B cell (primary cell): Measurements from ENCODE around the gene SEM1. TPM values are rescaled to one million over a fixed set of nuclear protein-coding genes. Genes with fewer than 3 reads are reported as not detected.

ENCODE experiments used
- ATAC-seq: fragments of 200-7000 bp; cut with Tn5 transposase; one replicate; pipeline ENCODE4 v1.10.0; 2021; ENCODE audit warnings: low read depth, mild to moderate bottlenecking, moderate number of reproducible peaks, moderate library complexity
- CTCF ChIA-PET: fragments of 350-600 bp; sonication (Branson Sonifier 250); formaldehyde crosslinking; loops from one replicate; lab custom pipeline; 2021; ENCODE audit warnings: antibody characterized with exemption, inconsistent platforms; lab: Charles Lee
- POLR2A ChIA-PET: fragments of 350-600 bp; sonication (Branson Sonifier 250); formaldehyde crosslinking; loops from one replicate; lab custom pipeline; 2021; ENCODE audit warnings: antibody characterized with exemption; lab: Charles Lee
- DNase-seq: peaks from one replicate; pipeline ENCODE4 v3.0.0; 2013
- H2AFZ ChIP-seq: 2 replicates; pipeline ENCODE4 v1.6.1; 2012; ENCODE audit warnings: mild to moderate bottlenecking, low read depth, low read length; ENCODE audit not compliant: insufficient read depth, poor library complexity, severe bottlenecking
- H3K27ac ChIP-seq, 2 donors: 1 replicate in 1 of 2; 2 replicates in 1 of 2; pipeline ENCODE4 v1.5.1; 2012 to 2013; ENCODE audit warnings: low read length in 2 of 2, mild to moderate bottlenecking in 2 of 2, moderate library complexity in 1 of 2
- H3K27me3 ChIP-seq, 4 experiments: fragments of 200-600 bp in 1 of 4; sonication (generic) in 1 of 4; replicated peaks in 1 of 4; 1 replicate in 2 of 4; 2 replicates in 2 of 4; pipeline versions ENCODE4 v1.6.1 to v1.7.0; 2013 to 2016; ENCODE audit warnings: low read length in 3 of 4, mild to moderate bottlenecking in 2 of 4, mixed read lengths in 1 of 4, moderate library complexity in 1 of 4; ENCODE audit not compliant: insufficient read depth in 4 of 4, control insufficient read depth in 3 of 4; ENCODE audit errors: control extremely low read depth in 1 of 4
- H3K36me3 ChIP-seq, 2 experiments: replicated peaks in 1 of 2; 1 replicate in 1 of 2; 2 replicates in 1 of 2; pipeline versions ENCODE4 v1.6.1 to v1.7.1; 2013; ENCODE audit warnings: low read length in 1 of 2; ENCODE audit not compliant: insufficient read depth in 2 of 2, control insufficient read depth in 1 of 2; ENCODE audit errors: control extremely low read depth in 1 of 2, extremely low read depth in 1 of 2
- H3K4me1 ChIP-seq, 2 donors: fragments of 200-600 bp in 1 of 2; sonication (generic) in 1 of 2; 1 replicate in 1 of 2; 2 replicates in 1 of 2; pipeline versions ENCODE4 v1.5.1 to v1.6.1; 2013 to 2017; ENCODE audit warnings: low read length in 2 of 2; ENCODE audit not compliant: control insufficient read depth in 2 of 2, insufficient read depth in 2 of 2
- H3K4me2 ChIP-seq: replicated peaks from 2 replicates; pipeline ENCODE3; 2012; ENCODE audit warnings: mild to moderate bottlenecking, low read depth, low read length; ENCODE audit not compliant: poor library complexity, severe bottlenecking
- H3K4me3 ChIP-seq, 5 experiments: fragments of 200-600 bp in 1 of 5; sonication (generic) in 1 of 5; 1 replicate in 3 of 5; 2 replicates in 2 of 5; pipeline versions ENCODE4 v1.5.1 to v1.7.0; 2011 to 2016; ENCODE audit warnings: low read length in 4 of 5, mild to moderate bottlenecking in 4 of 5, low read depth in 2 of 5, control low read depth in 1 of 5, moderate library complexity in 1 of 5; ENCODE audit not compliant: insufficient read depth in 1 of 5; ENCODE audit errors: control extremely low read depth in 1 of 5, extremely low read depth in 1 of 5
- H3K79me2 ChIP-seq: fragments of 200-600 bp; sonication (generic); one replicate; pipeline ENCODE4 v1.6.0; 2016; ENCODE audit warnings: low read length; ENCODE audit not compliant: control insufficient read depth, insufficient read depth
- H3K9ac ChIP-seq: fragments of 200-600 bp; sonication (generic); 2 replicates; pipeline ENCODE4 v1.6.1; 2017; ENCODE audit warnings: mild to moderate bottlenecking, low read length, moderate library complexity
- H3K9me3 ChIP-seq, 3 donors: one replicate each; pipeline versions ENCODE4 v1.6.1 to v1.7.1; 2013; ENCODE audit warnings: low read length in 2 of 3; ENCODE audit not compliant: control insufficient read depth in 2 of 3, insufficient read depth in 1 of 3; ENCODE audit errors: control extremely low read depth in 1 of 3
- H4K20me1 ChIP-seq: 2 replicates; pipeline ENCODE4 v1.6.0; 2012; ENCODE audit warnings: mild to moderate bottlenecking, low read length; ENCODE audit not compliant: insufficient read depth, control insufficient read depth, poor library complexity, severe bottlenecking
- H3K27ac Mint-ChIP-seq: one replicate; pipeline ENCODE4 v1.8.0; 2021; ENCODE audit warnings: mixed read lengths
- H3K27me3 Mint-ChIP-seq: one replicate; pipeline ENCODE4 v1.8.0; 2021; ENCODE audit warnings: mixed read lengths
- H3K4me1 Mint-ChIP-seq: one replicate; pipeline ENCODE4 v1.8.0; 2021; ENCODE audit warnings: mixed read lengths
- H3K4me3 Mint-ChIP-seq: one replicate; pipeline ENCODE4 v1.8.0; 2021; ENCODE audit warnings: mixed read lengths
- H3K9me3 Mint-ChIP-seq: one replicate; pipeline ENCODE4 v1.8.0; 2022; ENCODE audit warnings: mixed read lengths; ENCODE audit not compliant: insufficient read depth
- CTCF ChIP-seq: fragments of 200-600 bp; IDR thresholded peaks from one replicate; pipeline ENCODE4 v1.8.0; 2022; ENCODE audit warnings: antibody characterized with exemption, mild to moderate bottlenecking
- EZH2 ChIP-seq: IDR thresholded peaks from 2 replicates; pipeline ENCODE4 v1.6.1; 2012; ENCODE audit warnings: borderline replicate concordance, low read depth, mild to moderate bottlenecking, moderate library complexity, low read length; ENCODE audit not compliant: insufficient read depth, poor library complexity, severe bottlenecking
- WGBS: methylation state at CpG from one replicate; pipeline ENCODE4 v1.1.5; 2013; ENCODE audit warnings: missing lambda C conversion rate; ENCODE audit not compliant: insufficient coverage; 5-methylcytosine and 5-hydroxymethylcytosine counted together
- intact Hi-C: fragments of 100-400 bp; cut with micrococcal nuclease; formaldehyde crosslinking; loops from one replicate; pipeline ENCODE4 v1.10.0; 2022
- polyA plus RNA-seq: library from polyadenylated mRNA; depleted of rRNA; stranded (reverse); fragments of >200 nt; gene quantifications from 2 replicates; pipeline ENCODE4 v1.2.3, GENCODE V29; 2012
- total RNA-seq, 2 donors: library from RNA; stranded (reverse); fragments of 120-200 nt in 1 of 2; gene quantifications; 1 replicate in 1 of 2; 2 replicates in 1 of 2; pipeline versions ENCODE4 v1.2.3 to v1.2.4, GENCODE V29; 2013 to 2022

Gene SEM1
- total and polyA plus RNA-seq, 2 donors (not counting 1 experiment from before 2014, with no cell fraction given), result 6.0 to 30.3 TPM

GRCh38 chr7:96739609-96740008, 30.0 kb upstream of the SEM1 start:
- Histone ChIP-seq H3K9ac (no peak overlapping the region), H3K9me3 (no peaks in the 10 kb centered on the region), H3K36me3 (no peaks in the 10 kb centered on the region), H3K27ac (no peak overlapping the region), H2AFZ (no peak overlapping the region), H3K27me3 (peaks cover 0 to 4% (median 0%) of the 10 kb centered on the region in 4 experiments), H3K4me1 (no peaks in the 10 kb centered on the region), H3K79me2 (no peaks in the 10 kb centered on the region), H3K4me3 (no peak overlapping the region), H3K4me2 (no peak overlapping the region), H4K20me1 (no peaks in the 10 kb centered on the region)
- no peak overlapping the region for H3K4me3 Mint-ChIP-seq
- DNase-seq, result no peak
- no peaks in the 10 kb centered on the region for H3K9me3 Mint-ChIP-seq
- ChIA-PET CTCF (no interaction called here), POLR2A (no interaction called here)
- no peak for ATAC-seq
- no peak overlapping the region for H3K27ac Mint-ChIP-seq
- no peak for TF ChIP-seq CTCF
- no peak for TF ChIP-seq EZH2
- peaks cover 27% of the 10 kb centered on the region for H3K27me3 Mint-ChIP-seq
- intact Hi-C loops, result no loop called here
- no peaks in the 10 kb centered on the region for H3K4me1 Mint-ChIP-seq
- no CpG with 5 or more reads among the region's 1 CpG for WGBS

- no peak for DNase-seq
- Histone ChIP-seq H3K36me3 (no peaks in the 10 kb centered on the region), H3K4me1 (no peaks in the 10 kb centered on the region), H3K4me3 (no peak overlapping the region), H3K9ac (no peak overlapping the region), H4K20me1 (no peaks in the 10 kb centered on the region), H3K4me2 (no peak overlapping the region), H3K9me3 (no peaks in the 10 kb centered on the region), H3K27ac (no peak overlapping the region), H3K27me3 (peaks cover 0 to 4% (median 0%) of the 10 kb centered on the region in 4 experiments), H3K79me2 (no peaks in the 10 kb centered on the region), H2AFZ (no peak overlapping the region)
- Mint-ChIP-seq H3K9me3 (no peaks in the 10 kb centered on the region), H3K4me3 (no peak overlapping the region), H3K4me1 (no peaks in the 10 kb centered on the region), H3K27ac (no peak overlapping the region), H3K27me3 (peaks cover 24% of the 10 kb centered on the region)
- intact Hi-C loops, result no loop called here
- no peak for TF ChIP-seq EZH2
- TF ChIP-seq CTCF, result no peak
- ChIA-PET POLR2A (no interaction called here), CTCF (no interaction called here)
- ATAC-seq, result no peak
- WGBS, result no CpG with 5 or more reads among the region's 1 CpG
Observed at GRCh38 chr7:96739167-96739566, 29.5 kb upstream of the SEM1 start.
